ENCODE data around the gene PALS1.

PALS1 gene

GRCh38 chr14:67253076-67253635 lies 11.9 kb downstream of the PALS1 start:
- Histone ChIP-seq H3K27me3 (ENCODE audit: control insufficient read depth in 2 of 2, insufficient read depth in 2 of 2, low read length in 2 of 2) (no peaks in the 10 kb centered on the region), H3K27ac (ENCODE audit: low read depth in 2 of 2, low read length in 2 of 2) (no peak overlapping the region)

GRCh38 chr14:67257906-67258305 lies 16.7 kb downstream of the PALS1 start:
- H3K9me3 ChIP-seq (ENCODE audit: control insufficient read depth in 2 of 2, low read length in 2 of 2), result no peaks in the 10 kb centered on the region
- H3K27ac ChIP-seq (ENCODE audit: low read depth in 2 of 2, low read length in 2 of 2), result no peak overlapping the region
- H3K4me1 ChIP-seq (ENCODE audit: control insufficient read depth in 2 of 2, insufficient read depth in 2 of 2, low read length in 2 of 2), result peaks cover 0 to 6% of the 10 kb centered on the region in 2 donors
- H3K4me3 ChIP-seq (ENCODE audit: low read length in 2 of 2), result no peak overlapping the region
- H3K9ac ChIP-seq (ENCODE audit: low read depth in 1 of 2, low read length in 2 of 2), result no peak overlapping the region
- no peaks in the 10 kb centered on the region for H3K27me3 ChIP-seq (ENCODE audit: control insufficient read depth in 2 of 2, insufficient read depth in 2 of 2, low read length in 2 of 2)
- H3K36me3 ChIP-seq (ENCODE audit: control insufficient read depth in 2 of 2, insufficient read depth in 2 of 2, low read length in 2 of 2), result no peaks in the 10 kb centered on the region

More at GRCh38 chr14:67253076-67253635, 11.9 kb downstream of the PALS1 start:
- Histone ChIP-seq H3K9ac (ENCODE audit: low read depth in 1 of 2, low read length in 2 of 2) (no peak overlapping the region), H3K4me1 (ENCODE audit: control insufficient read depth in 2 of 2, insufficient read depth in 2 of 2, low read length in 2 of 2) (peaks cover under 1 to 6% of the 10 kb centered on the region in 2 donors), H3K4me3 (ENCODE audit: low read length in 2 of 2) (no peak overlapping the region), H3K36me3 (ENCODE audit: control insufficient read depth in 2 of 2, insufficient read depth in 2 of 2, low read length in 2 of 2) (no peaks in the 10 kb centered on the region), H3K9me3 (ENCODE audit: control insufficient read depth in 2 of 2, low read length in 2 of 2) (no peaks in the 10 kb centered on the region)

GRCh38 chr14:67260965-67261364 lies 19.7 kb downstream of the PALS1 start:
- Histone ChIP-seq H3K9ac (ENCODE audit: low read depth in 1 of 2, low read length in 2 of 2) (no peak overlapping the region), H3K27me3 (ENCODE audit: control insufficient read depth in 2 of 2, insufficient read depth in 2 of 2, low read length in 2 of 2) (no peaks in the 10 kb centered on the region), H3K27ac (ENCODE audit: low read depth in 2 of 2, low read length in 2 of 2) (no peak overlapping the region), H3K9me3 (ENCODE audit: control insufficient read depth in 2 of 2, low read length in 2 of 2) (no peaks in the 10 kb centered on the region), H3K4me1 (ENCODE audit: control insufficient read depth in 2 of 2, insufficient read depth in 2 of 2, low read length in 2 of 2) (no peaks in the 10 kb centered on the region), H3K36me3 (ENCODE audit: control insufficient read depth in 2 of 2, insufficient read depth in 2 of 2, low read length in 2 of 2) (no peaks in the 10 kb centered on the region), H3K4me3 (ENCODE audit: low read length in 2 of 2) (no peak overlapping the region)

DNA sequence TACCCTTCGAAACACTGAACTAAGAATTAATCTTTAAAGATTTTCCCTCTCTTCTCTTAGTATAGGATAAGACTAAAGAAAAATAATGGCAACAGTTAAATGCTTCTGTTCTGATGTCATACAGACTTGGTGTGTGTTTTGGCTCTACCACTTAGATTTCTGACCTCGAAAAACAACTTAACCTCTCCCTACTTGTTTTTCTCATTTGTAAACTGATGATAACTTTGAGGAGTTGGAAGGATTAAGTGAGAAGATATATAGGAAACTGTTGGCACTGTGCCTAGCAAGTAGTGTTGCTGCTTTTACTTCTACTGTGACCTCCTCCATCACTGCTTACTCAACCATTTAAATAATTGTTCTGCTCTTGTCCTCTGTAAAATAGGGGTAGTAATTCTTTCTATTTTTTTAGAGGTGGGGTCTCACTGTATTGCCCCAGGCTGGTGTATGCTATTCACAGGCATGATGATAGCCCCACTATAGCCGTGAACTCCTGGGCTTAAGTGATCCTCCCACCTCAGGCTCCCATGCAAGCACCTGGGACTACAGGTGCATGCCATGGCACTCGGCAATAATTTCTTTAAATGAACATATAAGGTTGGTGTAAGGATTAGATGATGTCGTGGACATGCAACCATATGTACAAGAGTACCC lies 22.4 kb downstream of the PALS1 start:
- Histone ChIP-seq H3K9me3 (ENCODE audit: control insufficient read depth in 2 of 2, low read length in 2 of 2) (no peaks in the 10 kb centered on the region), H3K4me1 (ENCODE audit: control insufficient read depth in 2 of 2, insufficient read depth in 2 of 2, low read length in 2 of 2) (no peaks in the 10 kb centered on the region), H3K36me3 (ENCODE audit: control insufficient read depth in 2 of 2, insufficient read depth in 2 of 2, low read length in 2 of 2) (no peaks in the 10 kb centered on the region), H3K9ac (ENCODE audit: low read depth in 1 of 2, low read length in 2 of 2) (no peak overlapping the region), H3K27me3 (ENCODE audit: control insufficient read depth in 2 of 2, insufficient read depth in 2 of 2, low read length in 2 of 2) (no peaks in the 10 kb centered on the region), H3K27ac (ENCODE audit: low read depth in 2 of 2, low read length in 2 of 2) (no peak overlapping the region), H3K4me3 (ENCODE audit: low read length in 2 of 2) (no peak overlapping the region)

DNA sequence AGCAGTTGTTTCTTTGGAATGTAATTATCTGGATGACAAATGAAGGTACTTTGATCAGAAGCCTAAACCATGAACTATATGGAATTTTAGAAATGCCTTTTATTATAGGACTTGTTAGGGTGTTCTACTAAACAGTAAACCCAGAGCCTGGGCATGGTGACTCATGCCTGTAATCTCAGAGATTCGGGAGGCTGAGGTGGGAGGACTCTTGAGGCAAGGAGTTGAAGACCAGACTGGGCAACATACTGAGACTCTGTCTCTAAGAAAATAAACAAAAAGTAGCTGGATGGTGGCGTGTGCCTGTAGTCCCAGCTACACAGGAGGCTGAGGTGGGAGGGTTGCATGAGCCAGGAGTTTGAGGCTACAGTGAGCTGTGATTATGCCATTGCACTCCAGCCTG lies 23.9 kb downstream of the PALS1 start:
- H3K9me3 ChIP-seq (ENCODE audit: control insufficient read depth in 2 of 2, low read length in 2 of 2), result no peaks in the 10 kb centered on the region
- H3K36me3 ChIP-seq (ENCODE audit: control insufficient read depth in 2 of 2, insufficient read depth in 2 of 2, low read length in 2 of 2), result no peaks in the 10 kb centered on the region
- no peak overlapping the region for H3K9ac ChIP-seq (ENCODE audit: low read depth in 1 of 2, low read length in 2 of 2)
- H3K27me3 ChIP-seq (ENCODE audit: control insufficient read depth in 2 of 2, insufficient read depth in 2 of 2, low read length in 2 of 2), result no peaks in the 10 kb centered on the region
- H3K4me3 ChIP-seq (ENCODE audit: low read length in 2 of 2), result no peak overlapping the region
- peaks cover 0 to 5% of the 10 kb centered on the region in 2 donors for H3K4me1 ChIP-seq (ENCODE audit: control insufficient read depth in 2 of 2, insufficient read depth in 2 of 2, low read length in 2 of 2)
- H3K27ac ChIP-seq (ENCODE audit: low read depth in 2 of 2, low read length in 2 of 2), result no peak overlapping the region

DNA sequence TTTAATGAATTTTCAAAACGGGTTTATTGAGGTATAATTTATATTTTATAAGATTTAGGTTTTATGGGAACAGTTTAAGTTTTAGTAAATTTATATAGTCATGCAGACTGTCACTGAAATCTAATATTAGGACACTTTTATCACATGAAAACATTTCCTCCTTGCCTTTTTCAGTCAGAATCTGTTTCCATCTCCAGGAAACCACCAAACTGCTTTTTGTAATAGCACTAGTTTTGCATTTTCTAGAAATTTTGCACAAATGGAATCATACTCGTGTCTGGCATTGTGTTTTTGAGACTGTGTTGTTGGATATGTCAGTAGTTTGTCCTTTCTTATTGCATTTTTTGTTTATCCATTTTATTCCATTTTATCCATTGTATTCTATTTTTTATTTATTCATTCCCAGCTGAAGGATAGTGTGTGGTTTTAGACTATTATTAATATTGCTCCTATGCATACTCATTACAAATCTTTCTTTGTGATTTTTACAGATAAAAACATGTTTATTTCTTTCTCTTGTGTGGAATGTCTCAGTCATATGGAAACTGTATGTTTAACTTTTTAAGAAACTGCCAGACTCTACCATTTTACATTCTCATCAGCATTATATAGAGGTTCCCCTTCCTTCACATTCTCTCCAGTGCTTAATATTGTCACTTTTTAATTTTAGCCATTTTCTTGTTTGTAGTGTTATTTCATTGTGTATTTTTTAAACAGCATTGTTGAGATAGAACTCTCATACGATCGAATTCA lies 26.5 kb downstream of the PALS1 start:
- peaks cover 0 to 5% of the 10 kb centered on the region in 2 donors for H3K4me1 ChIP-seq (ENCODE audit: control insufficient read depth in 2 of 2, insufficient read depth in 2 of 2, low read length in 2 of 2)

DNA sequence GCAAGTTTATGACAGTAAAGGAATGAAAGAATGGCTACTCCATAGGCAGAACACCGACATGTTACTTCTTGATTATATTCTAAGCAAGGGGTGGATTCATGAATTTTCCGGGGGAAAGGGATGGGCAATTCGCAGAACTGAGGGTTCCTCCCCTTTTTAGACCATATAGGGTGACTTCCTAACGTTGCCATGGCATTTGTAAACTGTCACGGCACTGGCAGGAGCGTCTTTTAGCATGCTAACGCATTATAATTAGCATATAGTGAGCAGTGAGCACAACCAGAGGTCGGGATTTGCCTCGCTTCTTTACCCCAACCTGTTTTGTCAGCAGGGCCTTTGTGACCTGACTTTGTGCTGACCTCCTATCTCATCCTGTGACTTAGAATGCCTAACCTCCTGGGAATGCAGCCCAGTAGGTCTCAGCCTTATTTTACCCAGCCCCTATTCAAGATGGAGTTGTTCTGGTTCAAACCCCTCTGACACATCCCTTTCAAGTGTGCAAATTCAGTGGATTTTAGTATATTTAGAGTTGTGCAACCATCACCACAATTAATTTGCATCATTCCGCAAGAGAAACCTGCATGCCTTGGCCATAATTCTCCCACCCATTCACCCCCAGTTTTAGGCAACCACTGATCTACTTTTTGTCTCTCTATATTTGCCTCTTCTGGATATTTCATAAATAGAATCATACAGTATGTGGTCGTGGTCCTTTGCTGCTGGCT lies 27.4 kb downstream of the PALS1 start:
- Histone ChIP-seq H3K4me3 (ENCODE audit: low read length in 2 of 2) (peak overlapping the region; percentile 6 to 32), H3K9me3 (ENCODE audit: control insufficient read depth in 2 of 2, low read length in 2 of 2) (no peaks in the 10 kb centered on the region), H3K27me3 (ENCODE audit: control insufficient read depth in 2 of 2, insufficient read depth in 2 of 2, low read length in 2 of 2) (no peaks in the 10 kb centered on the region), H3K4me1 (ENCODE audit: control insufficient read depth in 2 of 2, insufficient read depth in 2 of 2, low read length in 2 of 2) (peaks cover 0 to 5% of the 10 kb centered on the region in 2 donors), H3K9ac (ENCODE audit: low read depth in 1 of 2, low read length in 2 of 2) (no peak overlapping the region), H3K36me3 (ENCODE audit: control insufficient read depth in 2 of 2, insufficient read depth in 2 of 2, low read length in 2 of 2) (peaks cover 0 to 7% of the 10 kb centered on the region in 2 donors), H3K27ac (ENCODE audit: low read depth in 2 of 2, low read length in 2 of 2) (peak overlapping the region in 1 of 2 donors; percentile 20)

More for the DNA sequence above, 26.5 kb downstream of the PALS1 start:
- no peak overlapping the region for H3K9ac ChIP-seq (ENCODE audit: low read depth in 1 of 2, low read length in 2 of 2)
- H3K36me3 ChIP-seq (ENCODE audit: control insufficient read depth in 2 of 2, insufficient read depth in 2 of 2, low read length in 2 of 2), result peaks cover 0 to 6% of the 10 kb centered on the region in 2 donors
- H3K27me3 ChIP-seq (ENCODE audit: control insufficient read depth in 2 of 2, insufficient read depth in 2 of 2, low read length in 2 of 2), result no peaks in the 10 kb centered on the region
- H3K4me3 ChIP-seq (ENCODE audit: low read length in 2 of 2), result no peak overlapping the region
- no peak overlapping the region for H3K27ac ChIP-seq (ENCODE audit: low read depth in 2 of 2, low read length in 2 of 2)
- H3K9me3 ChIP-seq (ENCODE audit: control insufficient read depth in 2 of 2, low read length in 2 of 2), result no peaks in the 10 kb centered on the region

- Histone ChIP-seq H3K4me3 (ENCODE audit: low read length in 2 of 2) (peak overlapping the region in 1 of 2 donors; percentile 35), H3K4me1 (ENCODE audit: control insufficient read depth in 2 of 2, insufficient read depth in 2 of 2, low read length in 2 of 2) (peaks cover 0 to 5% of the 10 kb centered on the region in 2 donors), H3K9me3 (ENCODE audit: control insufficient read depth in 2 of 2, low read length in 2 of 2) (no peaks in the 10 kb centered on the region), H3K27me3 (ENCODE audit: control insufficient read depth in 2 of 2, insufficient read depth in 2 of 2, low read length in 2 of 2) (no peaks in the 10 kb centered on the region), H3K36me3 (ENCODE audit: control insufficient read depth in 2 of 2, insufficient read depth in 2 of 2, low read length in 2 of 2) (peaks cover 0 to 7% of the 10 kb centered on the region in 2 donors), H3K9ac (ENCODE audit: low read depth in 1 of 2, low read length in 2 of 2) (no peak overlapping the region), H3K27ac (ENCODE audit: low read depth in 2 of 2, low read length in 2 of 2) (peak overlapping the region; percentile 30 to 39)
Measured at GRCh38 chr14:67269298-67270060, 28.2 kb downstream of the PALS1 start.

GRCh38 chr14:67270145-67270753 lies 29.0 kb downstream of the PALS1 start:
- H3K4me1 ChIP-seq (ENCODE audit: control insufficient read depth in 2 of 2, insufficient read depth in 2 of 2, low read length in 2 of 2), result peaks cover 0 to 5% of the 10 kb centered on the region in 2 donors
- H3K4me3 ChIP-seq (ENCODE audit: low read length in 2 of 2), result no peak overlapping the region
- H3K27ac ChIP-seq (ENCODE audit: low read depth in 2 of 2, low read length in 2 of 2), result peak overlapping the region; percentile 30 to 39
- no peak overlapping the region for H3K9ac ChIP-seq (ENCODE audit: low read depth in 1 of 2, low read length in 2 of 2)
- H3K36me3 ChIP-seq (ENCODE audit: control insufficient read depth in 2 of 2, insufficient read depth in 2 of 2, low read length in 2 of 2), result peaks cover 0 to 7% of the 10 kb centered on the region in 2 donors
- H3K27me3 ChIP-seq (ENCODE audit: control insufficient read depth in 2 of 2, insufficient read depth in 2 of 2, low read length in 2 of 2), result no peaks in the 10 kb centered on the region
- no peaks in the 10 kb centered on the region for H3K9me3 ChIP-seq (ENCODE audit: control insufficient read depth in 2 of 2, low read length in 2 of 2)
